Activated CD8-positive, alpha-beta memory T cell treated with anti-CD3 and anti-CD28 coated beads for 36 hours (primary cell): ENCODE results near the gene PHTF1. TPM values are rescaled to one million over a fixed set of nuclear protein-coding genes. Genes with fewer than 3 reads are reported as not detected.
"Not testable (repeated sequence)": the region's sequence is repeated elsewhere in the genome, so short reads cannot be mapped to it uniquely, and the experiment has no call there.

Source experiments
- CTCF ChIA-PET: fragments of 350-600 bp; sonication (Branson Sonifier 250); formaldehyde crosslinking; loops from one replicate; lab custom pipeline; 2021; ENCODE audit warnings: antibody characterized with exemption; lab: Charles Lee
- POLR2A ChIA-PET: fragments of 350-600 bp; sonication (Branson Sonifier 250); formaldehyde crosslinking; loops from one replicate; lab custom pipeline; 2021; ENCODE audit warnings: antibody characterized with exemption; lab: Charles Lee
- total RNA-seq, 2 experiments: library from RNA; stranded (reverse); gene quantifications; one replicate each; pipeline ENCODE4 v1.2.3, GENCODE V29; 2021

The PHTF1 gene
- total RNA-seq, 2 experiments from 2014 or later = 19.7 to 22.1 TPM

GRCh38 chr1:113747376-113747775 lies 11.9 kb downstream of the PHTF1 start:
- ChIA-PET CTCF (interaction anchor here (0.9 to 1.1 kb wide), 2 partner anchors 12 to 23 kb away, joined by 3 to 5 read pairs; partner anchors contain the start of gene PHTF1), POLR2A (interaction anchor here (0.5 kb wide), 1 partner anchor 11 kb away, joined by 4 read pairs; no protein-coding TSS in a partner anchor)

GRCh38 chr1:113745425-113745824 lies 13.9 kb downstream of the PHTF1 start:
- POLR2A ChIA-PET = no interaction called here
- CTCF ChIA-PET = no interaction called here

GRCh38 chr1:113744114-113744513 lies 15.2 kb downstream of the PHTF1 start:
- POLR2A ChIA-PET = no interaction called here
- CTCF ChIA-PET = no interaction called here

- CTCF ChIA-PET = no interaction called here
- POLR2A ChIA-PET = no interaction called here
Observed at GRCh38 chr1:113742515-113742914, 16.8 kb downstream of the PHTF1 start.

- POLR2A ChIA-PET = no interaction called here
- CTCF ChIA-PET = no interaction called here
Observed at GRCh38 chr1:113734357-113735055, 24.8 kb downstream of the PHTF1 start.

GRCh38 chr1:113732802-113733201 lies 26.5 kb downstream of the PHTF1 start:
- ChIA-PET CTCF (no interaction called here), POLR2A (no interaction called here)

GRCh38 chr1:113721010-113721409 lies 38.3 kb downstream of the PHTF1 start:
- POLR2A ChIA-PET = no interaction called here

GRCh38 chr1:113718621-113719020 lies 40.7 kb downstream of the PHTF1 start:
- CTCF ChIA-PET, POLR2A ChIA-PET: not testable (repeated sequence)

More at GRCh38 chr1:113721010-113721409, 38.3 kb downstream of the PHTF1 start:
- CTCF ChIA-PET = interaction anchor here (1.5 kb wide), 1 partner anchor 63 kb away, joined by 3 read pairs; no protein-coding TSS in a partner anchor

GRCh38 chr1:113717506-113717905 lies 41.8 kb downstream of the PHTF1 start:
- CTCF ChIA-PET = not testable (repeated sequence)

GRCh38 chr1:113714606-113715269 lies 44.5 kb downstream of the PHTF1 start:
- ChIA-PET POLR2A (no interaction called here), CTCF (no interaction called here)

More at GRCh38 chr1:113717506-113717905, 41.8 kb downstream of the PHTF1 start:
- POLR2A ChIA-PET = not testable (repeated sequence)

- ChIA-PET POLR2A (no interaction called here), CTCF (no interaction called here)
Observed at GRCh38 chr1:113701429-113701828, 57.9 kb downstream of the PHTF1 start.

- ChIA-PET CTCF (no interaction called here), POLR2A (no interaction called here)
Observed at GRCh38 chr1:113694910-113695309, 64.4 kb downstream of the PHTF1 start.

- ChIA-PET POLR2A (no interaction called here), CTCF (no interaction called here)
Observed at GRCh38 chr1:113692824-113693431, 66.4 kb downstream of the PHTF1 start.

- POLR2A ChIA-PET = no interaction called here
- CTCF ChIA-PET = no interaction called here
Observed at GRCh38 chr1:113692342-113692741, 66.9 kb downstream of the PHTF1 start.

- CTCF ChIA-PET = no interaction called here
- POLR2A ChIA-PET = no interaction called here
Observed at GRCh38 chr1:113691184-113691583, 68.1 kb downstream of the PHTF1 start.

GRCh38 chr1:113686891-113687618 lies 72.2 kb downstream of the PHTF1 start:
- ChIA-PET POLR2A (no interaction called here), CTCF (no interaction called here)

GRCh38 chr1:113684153-113684541 lies 75.1 kb downstream of the PHTF1 start:
- ChIA-PET CTCF (no interaction called here), POLR2A (interaction anchor here (0.6 kb wide), 1 partner anchor 545 kb away, joined by 3 read pairs; no protein-coding TSS in a partner anchor)

- ChIA-PET POLR2A (interaction anchor here (0.6 kb wide), 1 partner anchor 544 kb away, joined by 3 read pairs; no protein-coding TSS in a partner anchor), CTCF (no interaction called here)
Observed at GRCh38 chr1:113683384-113684152, 75.7 kb downstream of the PHTF1 start.
